Keratinocyte (primary cell): ENCODE results near the gene RNF130.

Experiments
- CTCF ChIP-seq, 3 experiments: IDR thresholded peaks in 1 of 3; conservative IDR thresholded peaks in 1 of 3; optimal IDR thresholded peaks in 1 of 3; 2 replicates in 2 of 3; 3 replicates in 1 of 3; pipeline versions ENCODE3 to v1.5.1; 2011; ENCODE audit warnings: low read length in 3 of 3, mild to moderate bottlenecking in 3 of 3, moderate library complexity in 2 of 3, control low read depth in 1 of 3, inconsistent platforms in 1 of 3; ENCODE audit not compliant: insufficient read depth in 2 of 3; ENCODE audit errors: extremely low read depth in 1 of 3
- EZH2 ChIP-seq: IDR thresholded peaks from one replicate; pipeline ENCODE4 v1.6.1; 2012; ENCODE audit warnings: inconsistent platforms, mild to moderate bottlenecking, low read length, moderate library complexity

- TF ChIP-seq CTCF (optimal IDR thresholded peaks at IDR 0.05 in 1 of 3, IDR thresholded peaks at IDR 0.05 in 1 of 3, conservative IDR thresholded peaks at IDR 0.05 in 1 of 3; ENCODE audit: extremely low read depth in 1 of 3, insufficient read depth in 2 of 3, low read length in 3 of 3): no peak
- no peak for TF ChIP-seq EZH2
These were observed 80.5 kb downstream of the RNF130 start for GRCh38 chr5:179991106-179991505.
